Measurements from ENCODE around the gene CNOT3. TPM values are rescaled to one million over a fixed set of nuclear protein-coding genes. Genes with fewer than 3 reads are reported as not detected.

Gene CNOT3
- total RNA-seq, 1 experiment from 2014 or later, result 41.1 TPM

GRCh38 chr19:54123682-54124081, 13.9 kb upstream of the CNOT3 start:
- no peak overlapping the region for H3K4me3 ChIP-seq (ENCODE audit: low read length)
- ChIA-PET POLR2A (ENCODE audit: unreplicated experiment) (no interaction called here), CTCF (no interaction called here)

GRCh38 chr19:54124393-54124792, 13.2 kb upstream of the CNOT3 start:
- Histone ChIP-seq H3K9me2 (replicated peaks; ENCODE audit: low read length) (no peaks in the 10 kb centered on the region), H3K9me3 (ENCODE audit: low read length) (no peaks in the 10 kb centered on the region), H4K20me1 (ENCODE audit: low read length) (no peaks in the 10 kb centered on the region), H2AFZ (ENCODE audit: low read length) (no peak overlapping the region), H3K4me2 (ENCODE audit: low read length) (no peak overlapping the region), H3K9ac (ENCODE audit: low read length) (no peak overlapping the region), H3K27me3 (ENCODE audit: low read length) (no peaks in the 10 kb centered on the region), H3K4me3 (ENCODE audit: low read length) (no peak overlapping the region), H3K4me1 (ENCODE audit: insufficient read depth, low read length) (no peaks in the 10 kb centered on the region), H3K36me3 (ENCODE audit: low read depth, low read length) (peaks cover 71% of the 10 kb centered on the region), H3K27ac (ENCODE audit: low read length) (no peak overlapping the region), H3K79me2 (ENCODE audit: low read length) (no peaks in the 10 kb centered on the region), H3F3A (ENCODE audit: low read length, unreplicated experiment) (no peaks in the 10 kb centered on the region)
- no TSS peak for BruUV-seq (replicated peaks)
- ATAC-seq (no peak), DNase-seq (no peak)
- ChIA-PET CTCF (no interaction called here), POLR2A (ENCODE audit: unreplicated experiment) (no interaction called here)
- TF ChIP-seq EZH2 (IDR thresholded peaks at IDR 0.05; ENCODE audit: low read length, unreplicated experiment) (no peak), CTCF (conservative IDR thresholded peaks at IDR 0.05; ENCODE audit: low read depth, low read length) (no peak), EZH2phosphoT487 (IDR thresholded peaks at IDR 0.05; ENCODE audit: borderline replicate concordance, low read length) (no peak)
- intact Hi-C loops (cut with micrococcal nuclease), result no loop called here

More at GRCh38 chr19:54123682-54124081, 13.9 kb upstream of the CNOT3 start:
- no TSS peak for BruUV-seq (replicated peaks)
- no peak overlapping the region for H3K9ac ChIP-seq (ENCODE audit: low read length)
- H3F3A ChIP-seq (ENCODE audit: low read length, unreplicated experiment), result no peaks in the 10 kb centered on the region
- no peak overlapping the region for H3K4me2 ChIP-seq (ENCODE audit: low read length)
- no peaks in the 10 kb centered on the region for H4K20me1 ChIP-seq (ENCODE audit: low read length)
- H3K27ac ChIP-seq (ENCODE audit: low read length), result no peak overlapping the region
- no peaks in the 10 kb centered on the region for H3K4me1 ChIP-seq (ENCODE audit: insufficient read depth, low read length)
- H3K9me3 ChIP-seq (ENCODE audit: low read length), result no peaks in the 10 kb centered on the region
- no peaks in the 10 kb centered on the region for H3K79me2 ChIP-seq (ENCODE audit: low read length)
- H2AFZ ChIP-seq (ENCODE audit: low read length), result no peak overlapping the region
- DNase-seq (no peak), ATAC-seq (no peak)
- peaks cover 68% of the 10 kb centered on the region for H3K36me3 ChIP-seq (ENCODE audit: low read depth, low read length)
- TF ChIP-seq EZH2 (IDR thresholded peaks at IDR 0.05; ENCODE audit: low read length, unreplicated experiment), result no peak
- no peak for TF ChIP-seq EZH2phosphoT487 (IDR thresholded peaks at IDR 0.05; ENCODE audit: borderline replicate concordance, low read length)
- TF ChIP-seq CTCF (conservative IDR thresholded peaks at IDR 0.05; ENCODE audit: low read depth, low read length), result no peak
- intact Hi-C loops (cut with micrococcal nuclease), result no loop called here
- H3K9me2 ChIP-seq (replicated peaks; ENCODE audit: low read length), result no peaks in the 10 kb centered on the region
- H3K27me3 ChIP-seq (ENCODE audit: low read length), result no peaks in the 10 kb centered on the region

DNA sequence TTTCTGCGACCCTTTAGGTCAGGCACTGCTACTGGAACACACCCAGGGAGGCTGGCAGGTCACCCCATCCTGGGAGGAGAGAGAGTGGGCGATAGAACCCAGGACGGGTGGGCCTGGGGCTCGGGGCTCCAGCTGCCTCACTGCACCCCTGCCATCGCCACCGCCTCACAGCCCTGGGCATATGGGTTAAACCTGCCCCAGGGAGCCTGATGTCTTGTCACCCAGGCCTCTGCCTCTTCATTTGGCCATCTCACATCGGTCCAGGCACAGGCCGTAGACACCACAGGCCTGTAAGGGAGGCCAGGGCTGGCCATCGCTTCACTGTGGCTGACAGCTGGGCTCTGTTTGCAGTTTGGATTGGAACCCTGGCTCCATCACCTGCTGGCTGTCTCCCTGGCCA, 11.8 kb upstream of the CNOT3 start:
- peaks cover 66% of the 10 kb centered on the region for H3K36me3 ChIP-seq (ENCODE audit: low read depth, low read length)
- POLR2A ChIA-PET (ENCODE audit: unreplicated experiment), result no interaction called here
- H3K4me1 ChIP-seq (ENCODE audit: insufficient read depth, low read length), result no peaks in the 10 kb centered on the region
- CTCF ChIA-PET, result no interaction called here
- no peaks in the 10 kb centered on the region for H3F3A ChIP-seq (ENCODE audit: low read length, unreplicated experiment)
- DNase-seq (no peak), ATAC-seq (no peak)
- intact Hi-C loops (cut with micrococcal nuclease), result no loop called here
- H2AFZ ChIP-seq (ENCODE audit: low read length), result no peak overlapping the region
- H3K9ac ChIP-seq (ENCODE audit: low read length), result no peak overlapping the region
- BruUV-seq (replicated peaks), result no TSS peak
- no peak overlapping the region for H3K4me2 ChIP-seq (ENCODE audit: low read length)
- H3K4me3 ChIP-seq (ENCODE audit: low read length), result no peak overlapping the region
- no peak for TF ChIP-seq EZH2 (IDR thresholded peaks at IDR 0.05; ENCODE audit: low read length, unreplicated experiment)
- TF ChIP-seq CTCF (conservative IDR thresholded peaks at IDR 0.05; ENCODE audit: low read depth, low read length), result no peak
- no peak for TF ChIP-seq EZH2phosphoT487 (IDR thresholded peaks at IDR 0.05; ENCODE audit: borderline replicate concordance, low read length)
- no peaks in the 10 kb centered on the region for H3K27me3 ChIP-seq (ENCODE audit: low read length)
- no peak overlapping the region for H3K27ac ChIP-seq (ENCODE audit: low read length)
- H3K9me3 ChIP-seq (ENCODE audit: low read length), result no peaks in the 10 kb centered on the region
- no peaks in the 10 kb centered on the region for H3K9me2 ChIP-seq (replicated peaks; ENCODE audit: low read length)
- H3K79me2 ChIP-seq (ENCODE audit: low read length), result no peaks in the 10 kb centered on the region
- H4K20me1 ChIP-seq (ENCODE audit: low read length), result no peaks in the 10 kb centered on the region
